DMS53 treated with DMSO at 0.1 percent for 48 hours (cell line): ENCODE results near the gene SOAT2.
"Not testable (repeated sequence)": the region's sequence is repeated elsewhere in the genome, so short reads cannot be mapped to it uniquely, and the experiment has no call there.

Experiments
- DNase-seq: peaks from one replicate; lab custom pipeline; 2025; ENCODE audit not compliant: unreplicated experiment; lab: John Stamatoyannopoulos, UW

SOAT2 gene

DNA sequence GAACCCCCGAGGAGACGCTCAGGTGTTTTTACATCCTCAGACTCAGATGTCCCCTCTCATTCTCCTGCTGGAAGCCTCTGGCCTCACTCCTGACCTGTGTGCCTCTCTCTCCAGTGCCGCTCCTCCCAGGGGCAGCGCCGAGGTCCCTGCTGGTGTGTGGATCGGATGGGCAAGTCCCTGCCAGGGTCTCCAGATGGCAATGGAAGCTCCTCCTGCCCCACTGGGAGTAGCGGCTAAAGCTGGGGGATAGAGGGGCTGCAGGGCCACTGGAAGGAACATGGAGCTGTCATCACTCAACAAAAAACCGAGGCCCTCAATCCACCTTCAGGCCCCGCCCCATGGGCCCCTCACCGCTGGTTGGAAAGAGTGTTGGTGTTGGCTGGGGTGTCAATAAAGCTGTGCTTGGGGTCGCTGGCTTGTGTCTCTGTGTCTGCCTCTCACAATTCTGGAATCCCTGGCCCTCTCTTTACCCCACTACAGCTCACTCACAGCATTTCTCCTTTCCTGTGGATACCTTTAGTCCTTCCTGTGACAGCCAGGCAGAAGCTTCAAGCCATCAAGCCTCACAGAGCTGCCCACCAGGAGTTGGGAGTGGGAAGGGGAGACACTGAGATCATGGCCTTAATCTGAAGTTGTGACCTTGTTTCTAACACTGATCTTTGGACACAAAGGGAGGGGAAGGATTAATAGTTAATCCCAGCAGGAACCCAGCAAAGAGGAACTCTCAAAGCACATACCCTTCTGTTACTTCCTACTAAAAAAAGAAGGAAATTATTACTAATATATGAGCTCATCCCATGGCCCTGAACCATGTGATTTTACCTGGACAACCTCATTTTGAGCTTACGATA lies 1.1 kb upstream of the SOAT2 start:
- peak; percentile 56 for DNase-seq

DNA sequence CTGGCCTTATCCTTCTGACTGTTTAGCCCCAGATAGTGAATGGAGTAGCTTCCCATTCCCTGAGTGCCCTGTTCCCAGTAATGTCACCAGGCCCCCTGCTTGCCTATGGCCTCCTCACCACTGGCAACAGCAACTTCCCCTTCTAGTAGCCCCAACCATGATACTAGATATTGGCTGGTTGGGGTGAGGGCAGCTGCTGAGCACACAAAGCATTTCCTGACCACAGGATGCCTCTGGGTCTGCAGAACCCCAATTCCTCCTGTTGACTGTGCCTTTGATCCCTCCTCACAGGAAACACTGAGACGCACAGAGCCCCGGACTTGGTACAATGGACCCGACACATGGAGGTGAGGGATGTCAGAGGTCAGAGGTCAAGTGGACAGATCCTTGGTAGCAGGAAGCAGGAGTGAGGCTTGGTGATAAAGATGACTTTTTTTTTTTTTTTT lies 597 bp downstream of the SOAT2 start:
- no peak for DNase-seq

GRCh38 chr12:53105256-53105655 lies 2.0 kb downstream of the SOAT2 start:
- DNase-seq = no peak

- DNase-seq = no peak
Measured at GRCh38 chr12:53105712-53106439, 2.6 kb downstream of the SOAT2 start.

- DNase-seq = no peak
Measured at GRCh38 chr12:53107122-53107521, 3.8 kb downstream of the SOAT2 start.

GRCh38 chr12:53112431-53112830 lies 9.1 kb downstream of the SOAT2 start:
- not testable (repeated sequence) for DNase-seq

DNA sequence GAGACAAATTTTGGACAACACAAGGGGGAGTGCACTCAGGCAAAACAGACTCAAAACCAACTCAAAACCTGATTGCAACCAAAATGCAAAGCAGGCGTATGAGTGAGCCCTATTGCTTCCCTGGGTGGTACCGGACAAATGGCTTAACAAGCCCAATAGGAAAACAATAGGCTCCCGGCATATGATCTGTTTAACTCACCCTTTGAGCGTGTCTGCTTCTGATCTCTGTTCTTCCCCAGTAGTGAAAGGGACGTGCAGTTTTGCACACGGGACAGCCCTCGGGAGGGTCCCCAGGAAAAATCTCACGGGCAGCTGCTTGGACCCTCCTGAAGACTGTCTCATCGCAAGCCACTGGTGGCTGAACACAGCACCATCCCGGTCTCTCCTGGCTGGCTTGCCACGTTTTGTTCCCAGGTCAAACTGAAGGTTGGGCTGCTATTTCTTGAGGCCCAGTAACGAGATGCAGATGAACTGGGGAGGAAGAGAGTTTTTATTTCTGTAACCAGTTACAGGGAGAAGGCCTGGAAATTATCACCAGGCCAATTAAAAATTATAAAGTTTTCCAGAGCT lies 9.9 kb downstream of the SOAT2 start:
- DNase-seq = no peak

DNA sequence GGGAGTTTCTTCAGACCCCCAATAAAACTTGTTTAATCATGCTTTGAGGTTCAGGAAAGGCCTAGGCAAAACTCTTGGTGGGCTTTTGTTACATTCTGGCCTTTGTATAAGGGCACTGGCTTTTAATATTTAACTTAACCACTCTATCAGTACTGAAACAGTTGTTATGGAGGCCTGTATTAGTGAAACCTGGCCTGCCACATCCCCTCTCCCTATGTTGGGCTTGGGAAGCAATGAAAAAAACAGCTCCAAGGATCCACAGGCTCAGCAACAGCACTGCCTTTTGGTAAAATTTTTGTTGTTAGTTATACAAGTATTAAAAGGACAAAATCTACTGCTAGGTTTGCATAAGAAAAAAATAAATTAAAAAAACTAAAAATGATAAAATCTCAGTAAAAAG lies 10.7 kb downstream of the SOAT2 start:
- no peak for DNase-seq

- DNase-seq = no peak
Measured at GRCh38 chr12:53115112-53115890, 12.0 kb downstream of the SOAT2 start.

DNA sequence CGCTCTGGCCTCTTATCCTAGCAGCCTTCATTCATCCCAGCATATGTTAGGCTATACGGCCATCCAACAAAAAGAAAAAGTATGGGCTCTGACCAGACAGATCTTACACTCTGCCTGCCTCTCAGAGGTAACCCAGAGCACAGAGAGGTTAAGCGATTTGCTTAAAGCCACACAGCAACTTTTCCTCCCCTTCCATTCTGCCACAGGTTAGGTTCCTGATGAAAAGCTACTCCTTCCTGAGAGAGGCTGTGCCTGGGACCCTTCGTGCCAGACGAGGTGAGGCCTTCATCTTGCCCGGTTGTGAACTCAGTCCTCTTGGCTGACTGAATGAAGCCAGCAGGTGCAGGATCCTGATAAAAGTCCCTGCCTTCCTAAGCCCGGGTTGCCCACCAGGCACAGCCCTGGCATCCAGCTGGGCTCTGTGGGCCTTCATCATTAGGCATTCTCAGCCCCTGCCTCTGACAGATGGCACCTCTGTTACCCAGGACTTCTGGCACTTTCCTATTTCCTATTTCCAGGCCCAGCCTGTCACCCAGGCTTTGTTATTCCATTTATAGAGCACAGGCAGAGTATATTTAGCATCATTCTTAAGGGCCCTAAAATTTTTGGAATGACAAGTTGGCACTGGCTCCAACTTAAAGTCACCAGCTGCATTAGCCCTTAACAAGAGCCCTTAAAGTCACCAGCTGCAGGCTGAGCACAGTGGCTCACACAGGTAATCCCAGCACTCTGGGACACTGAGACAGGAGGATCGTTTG lies 12.8 kb downstream of the SOAT2 start:
- DNase-seq = no peak

DNA sequence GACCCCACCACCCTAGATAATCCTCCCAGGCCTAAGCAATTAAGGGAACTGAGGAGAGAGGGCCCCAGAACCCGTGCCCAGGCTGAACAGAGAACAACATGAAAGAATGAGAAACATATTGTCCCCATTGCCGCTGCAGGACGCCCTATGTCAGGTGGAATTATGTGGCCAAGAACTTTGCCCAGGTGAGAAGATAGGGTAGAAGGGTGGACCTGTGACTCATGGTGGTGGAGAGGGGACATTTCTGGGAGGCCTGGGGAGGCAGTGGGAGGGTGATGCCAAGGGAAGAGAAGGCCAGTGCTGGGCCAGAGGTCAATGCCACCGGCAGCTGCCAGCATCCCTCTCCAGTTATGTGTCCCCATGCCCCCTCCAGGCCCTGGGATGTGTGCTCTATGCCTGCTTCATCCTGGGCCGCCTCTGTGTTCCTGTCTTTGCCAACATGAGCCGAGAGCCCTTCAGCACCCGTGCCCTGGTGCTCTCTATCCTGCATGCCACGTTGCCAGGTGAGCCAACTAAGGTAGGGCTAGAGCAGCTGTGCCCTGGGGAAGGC lies 15.5 kb downstream of the SOAT2 start:
- DNase-seq = no peak

- DNase-seq = no peak
Measured at GRCh38 chr12:53120685-53121525, 17.6 kb downstream of the SOAT2 start.

DNA sequence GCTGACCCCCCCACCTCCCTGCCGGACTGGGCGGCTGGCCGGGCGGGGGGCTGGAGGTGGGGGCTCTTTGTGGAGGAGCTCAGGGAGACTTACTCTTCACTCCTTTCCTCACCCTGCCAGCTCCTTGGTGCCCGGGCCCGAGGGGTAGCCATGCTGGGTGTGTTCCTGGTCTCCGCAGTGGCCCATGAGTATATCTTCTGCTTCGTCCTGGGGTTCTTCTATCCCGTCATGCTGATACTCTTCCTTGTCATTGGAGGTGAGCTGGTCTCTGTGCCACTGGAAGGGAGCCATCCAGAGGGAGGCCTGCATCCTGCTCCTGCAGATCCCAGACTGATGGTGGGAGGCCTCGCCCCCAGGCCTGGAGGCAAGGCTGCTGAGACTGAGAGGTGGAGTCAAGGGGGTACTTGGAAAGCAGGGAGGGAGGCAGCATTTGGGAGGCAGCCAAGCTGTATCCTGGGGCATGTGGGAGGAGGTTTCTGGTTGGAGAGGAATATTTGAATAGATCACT lies 19.7 kb downstream of the SOAT2 start:
- DNase-seq = no peak

DNA sequence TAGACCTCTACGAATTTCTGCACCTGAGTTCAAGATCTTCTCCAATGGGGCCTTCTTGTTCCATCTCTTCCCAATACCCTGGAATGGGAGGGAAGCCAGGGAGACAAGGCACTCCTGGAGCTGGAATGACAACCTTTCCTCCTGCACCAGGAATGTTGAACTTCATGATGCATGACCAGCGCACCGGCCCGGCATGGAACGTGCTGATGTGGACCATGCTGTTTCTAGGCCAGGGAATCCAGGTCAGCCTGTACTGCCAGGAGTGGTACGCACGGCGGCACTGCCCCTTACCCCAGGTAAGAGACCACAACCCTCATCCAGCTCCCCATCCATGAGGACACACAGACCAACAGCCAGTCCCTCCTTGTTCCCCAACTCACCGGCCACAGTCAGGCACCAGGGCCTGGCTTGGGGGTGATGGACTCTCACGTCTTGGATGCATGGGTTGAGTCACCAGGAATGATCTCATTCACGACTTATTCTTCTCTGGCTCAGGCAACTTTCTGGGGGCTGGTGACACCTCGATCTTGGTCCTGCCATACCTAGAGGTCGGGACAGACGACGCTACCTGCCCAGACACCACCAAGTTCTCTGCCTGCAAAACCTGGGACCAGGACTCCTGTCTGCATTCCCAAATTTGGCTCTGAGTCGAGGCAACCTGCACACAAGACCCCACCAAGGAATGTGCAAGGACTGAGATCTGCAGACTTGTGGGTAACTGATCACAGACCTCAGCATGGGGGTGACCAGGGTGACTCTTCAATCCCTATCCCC lies 20.5 kb downstream of the SOAT2 start:
- DNase-seq = no peak

GRCh38 chr12:53124352-53124723 lies 21.1 kb downstream of the SOAT2 start:
- DNase-seq = no peak

DNA sequence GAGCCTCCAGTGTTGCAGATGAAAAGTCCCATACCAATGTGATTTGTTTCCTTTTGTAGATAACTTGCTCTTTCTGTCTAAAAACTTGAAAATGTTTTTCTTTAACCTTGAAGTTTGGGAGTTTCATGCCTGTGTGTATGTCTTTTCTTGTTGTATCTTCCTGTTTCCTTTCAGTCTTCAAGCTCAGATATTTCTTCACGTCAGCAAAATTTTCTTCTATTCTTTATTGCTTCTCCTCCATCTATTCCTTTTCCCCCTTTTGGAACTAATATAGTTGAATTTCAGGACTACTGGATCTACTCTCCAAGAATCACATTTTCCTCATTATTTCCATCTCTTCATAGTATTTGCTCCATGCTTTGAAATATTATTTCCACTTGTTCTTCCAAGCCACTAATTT lies 23.9 kb downstream of the SOAT2 start:
- DNase-seq = no peak

DNA sequence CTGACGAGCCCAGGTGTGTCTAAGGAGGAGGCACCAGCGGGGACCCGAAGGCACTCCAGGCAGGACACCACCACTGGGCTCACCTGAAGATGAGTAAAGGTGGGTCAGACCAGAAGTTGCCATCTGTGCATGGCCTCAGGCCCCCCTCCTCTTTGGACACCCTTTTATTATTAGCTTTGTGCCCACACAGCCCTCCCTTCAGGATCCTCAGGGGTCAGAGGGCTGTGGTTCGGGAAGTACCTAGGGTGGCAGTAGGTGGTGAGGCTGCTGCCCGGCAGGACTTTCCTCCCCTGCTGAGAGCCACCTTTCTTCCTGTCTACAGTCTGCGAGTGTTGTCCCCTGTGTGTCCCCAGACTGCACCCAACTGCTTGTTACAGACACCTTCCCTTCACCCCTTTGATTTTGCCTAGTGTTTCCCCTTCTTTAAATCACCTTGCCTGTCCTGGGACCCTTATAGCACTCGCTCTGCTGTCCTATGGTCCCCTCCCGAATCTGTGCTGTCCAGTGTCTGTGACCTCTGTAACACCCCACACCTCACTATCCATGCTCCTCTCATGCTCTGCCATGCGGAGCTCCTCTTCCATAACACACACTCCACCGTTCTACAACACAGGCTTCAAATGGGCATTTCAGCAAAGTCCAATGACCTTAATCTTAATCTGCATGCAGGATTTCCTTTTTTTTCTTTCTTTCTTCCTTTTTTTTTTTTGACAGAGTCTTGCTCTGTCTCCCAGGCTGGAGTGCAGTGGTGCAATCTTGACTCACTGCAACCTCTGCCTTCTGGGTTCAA lies 25.7 kb downstream of the SOAT2 start:
- DNase-seq = no peak

GRCh38 chr12:53131844-53132243 lies 28.6 kb downstream of the SOAT2 start:
- no peak for DNase-seq
